Sigmoid colon (tissue), 7 donors: ENCODE measurements around the gene CPSF4. TPM values are rescaled to one million over a fixed set of nuclear protein-coding genes. Genes with fewer than 3 reads are reported as not detected.

ENCODE experiments used
- DNase-seq: peaks from one replicate; pipeline ENCODE4 v3.0.0-alpha.2; 2019
- H3K27ac ChIP-seq, 4 donors: fragments of 200-600 bp; sonication (generic); one replicate each; pipeline ENCODE4 v1.5.1; 2016 to 2019; ENCODE audit warnings: mild to moderate bottlenecking in 1 of 4
- H3K27me3 ChIP-seq, 3 donors: fragments of 200-600 bp; sonication (generic); one replicate each; pipeline ENCODE4 v1.5.1; 2019; ENCODE audit warnings: mild to moderate bottlenecking in 1 of 3
- H3K36me3 ChIP-seq, 4 donors: fragments of 200-600 bp; sonication (generic); one replicate each; pipeline ENCODE4 v1.5.1; 2016 to 2019
- H3K4me1 ChIP-seq, 4 donors: fragments of 200-600 bp; sonication (generic); one replicate each; pipeline ENCODE4 v1.5.1; 2017 to 2019
- H3K4me3 ChIP-seq, 4 donors: fragments of 200-600 bp; sonication (generic); one replicate each; pipeline ENCODE4 v1.5.1; 2017 to 2019; ENCODE audit warnings: mild to moderate bottlenecking in 2 of 4, moderate library complexity in 1 of 4
- H3K9me3 ChIP-seq, 4 donors: fragments of 200-600 bp in 3 of 4; sonication (generic) in 3 of 4; one replicate each; pipeline versions ENCODE4 v1.5.1 to v1.6.1; 2013 to 2019
- CTCF ChIP-seq, 4 experiments: fragments of 450-650 bp in 3 of 4; fragments of 200-600 bp in 1 of 4; IDR thresholded peaks; one replicate each; pipeline ENCODE4 v1.5.1; 2016 to 2019; ENCODE audit warnings: antibody characterized with exemption in 4 of 4, mild to moderate bottlenecking in 3 of 4, moderate library complexity in 2 of 4
- EP300 ChIP-seq, 4 donors: sonication (generic); formaldehyde crosslinking; IDR thresholded peaks; one replicate each; pipeline ENCODE4 v1.6.1; 2017; ENCODE audit warnings: antibody characterized with exemption in 4 of 4
- POLR2A ChIP-seq, 2 donors: fragments of 450-650 bp; IDR thresholded peaks; one replicate each; pipeline ENCODE4 v1.6.1; 2016; ENCODE audit warnings: antibody characterized with exemption in 2 of 2, mild to moderate bottlenecking in 2 of 2, moderate library complexity in 2 of 2
- POLR2AphosphoS5 ChIP-seq, 4 donors: sonication (generic); formaldehyde crosslinking; IDR thresholded peaks; one replicate each; pipeline ENCODE4 v1.6.1; 2017; ENCODE audit warnings: antibody characterized with exemption in 4 of 4
- WGBS, 2 donors: extraction: QIAGEN DNeasy Blood & Tissue Kit; methylation state at CpG; one replicate each; pipeline ENCODE4 v1.1.7; 2013; 5-methylcytosine and 5-hydroxymethylcytosine counted together
- intact Hi-C: fragments of 100-400 bp; cut with DNase I; formaldehyde crosslinking; loops from one replicate; pipeline ENCODE4 v1.15.1; 2023
- polyA plus RNA-seq, 3 donors: library from polyadenylated mRNA; stranded (reverse); fragments of 200-250 nt; gene quantifications; one replicate each; pipeline ENCODE4 v1.2.3, GENCODE V29; 2013
- total RNA-seq, 4 donors: library from RNA; depleted of rRNA; stranded (reverse); fragments of >200 nt; gene quantifications; one replicate each; pipeline ENCODE4 v1.1.0, GENCODE V29; 2016
- donor health status: healthy with polysubstance abuse.
- donor health status: Bipolar disorder and iron deficiency.
- donor health status: healthy.

CPSF4 gene
- total and polyA plus RNA-seq, 7 donors = 12.7 to 32.3 (median 28.0) TPM

- no peaks in the 10 kb centered on the region for H3K27me3 ChIP-seq
- DNase-seq = no peak
- peaks cover 32 to 68% (median 44%) of the 10 kb centered on the region in 4 donors for H3K36me3 ChIP-seq
- H3K27ac ChIP-seq = no peak overlapping the region
- 98 to 99% methylated on average over 6 of the region's 6 CpGs for WGBS, 2 donors
- TF ChIP-seq EP300 (IDR thresholded peaks at IDR 0.05) = no peak
- no peak for TF ChIP-seq POLR2AphosphoS5 (IDR thresholded peaks at IDR 0.05)
- no peak for TF ChIP-seq CTCF (IDR thresholded peaks at IDR 0.05)
- TF ChIP-seq POLR2A (IDR thresholded peaks at IDR 0.05) = no peak
- H3K4me3 ChIP-seq = no peak overlapping the region
- intact Hi-C loops = no loop called here
- H3K4me1 ChIP-seq = peaks cover 0 to 18% (median 16%) of the 10 kb centered on the region in 4 donors
- peaks cover 0 to 20% (median 17%) of the 10 kb centered on the region in 4 donors for H3K9me3 ChIP-seq
Observed at GRCh38 chr7:99493823-99494222, 55.1 kb downstream of the CPSF4 start.

- TF ChIP-seq CTCF (IDR thresholded peaks at IDR 0.05) = no peak
- TF ChIP-seq POLR2A (IDR thresholded peaks at IDR 0.05) = no peak
- no peak for TF ChIP-seq EP300 (IDR thresholded peaks at IDR 0.05)
- TF ChIP-seq POLR2AphosphoS5 (IDR thresholded peaks at IDR 0.05) = no peak
- no peak overlapping the region for H3K27ac ChIP-seq
- no peaks in the 10 kb centered on the region for H3K27me3 ChIP-seq
- peaks cover 0 to 34% (median 28%) of the 10 kb centered on the region in 4 donors for H3K4me1 ChIP-seq
- 75 to 82% methylated on average over 6 of the region's 6 CpGs for WGBS, 2 donors
- intact Hi-C loops = no loop called here
- H3K36me3 ChIP-seq = peaks cover 29 to 57% (median 37%) of the 10 kb centered on the region in 4 donors
- peak overlapping the region in 3 of 4 donors; percentile 83 to 88 (median 85) for H3K4me3 ChIP-seq
- H3K9me3 ChIP-seq = peaks cover 0 to 19% (median 16%) of the 10 kb centered on the region in 4 donors
- DNase-seq = peak; percentile 10
Observed at GRCh38 chr7:99497766-99498545, 59.2 kb downstream of the CPSF4 start.

GRCh38 chr7:99498546-99498944 is 59.8 kb downstream of the CPSF4 start:
- H3K27ac ChIP-seq = peak overlapping the region in 1 of 4 donors; percentile 97
- intact Hi-C loops = no loop called here
- 46 to 62% methylated on average over 11 of the region's 11 CpGs for WGBS, 2 donors
- H3K4me3 ChIP-seq = peak overlapping the region; percentile 83 to 88 (median 86)
- DNase-seq = peak; percentile 44
- peaks cover 0 to 13% (median 11%) of the 10 kb centered on the region in 4 donors for H3K9me3 ChIP-seq
- no peak for TF ChIP-seq EP300 (IDR thresholded peaks at IDR 0.05)
- TF ChIP-seq CTCF (IDR thresholded peaks at IDR 0.05) = no peak
- TF ChIP-seq POLR2A (IDR thresholded peaks at IDR 0.05) = no peak
- TF ChIP-seq POLR2AphosphoS5 (IDR thresholded peaks at IDR 0.05) = no peak
- peaks cover 0 to 34% (median 28%) of the 10 kb centered on the region in 4 donors for H3K4me1 ChIP-seq
- H3K36me3 ChIP-seq = peaks cover 24 to 51% (median 31%) of the 10 kb centered on the region in 4 donors
- no peaks in the 10 kb centered on the region for H3K27me3 ChIP-seq

- WGBS, 2 donors = 0% methylated on average over 14 of the region's 14 CpGs
- peak overlapping the region; percentile 96 to 98 (median 97) for H3K27ac ChIP-seq
- no peaks in the 10 kb centered on the region for H3K27me3 ChIP-seq
- TF ChIP-seq CTCF (IDR thresholded peaks at IDR 0.05) (no peak), POLR2A (IDR thresholded peaks at IDR 0.05) (no peak), POLR2AphosphoS5 (IDR thresholded peaks at IDR 0.05) (no peak), EP300 (IDR thresholded peaks at IDR 0.05) (no peak)
- no peak for DNase-seq
- H3K4me1 ChIP-seq = peaks cover 0 to 41% (median 31%) of the 10 kb centered on the region in 4 donors
- intact Hi-C loops = no loop called here
- peak overlapping the region; percentile 83 to 88 (median 86) for H3K4me3 ChIP-seq
- peaks cover 16 to 43% (median 23%) of the 10 kb centered on the region in 4 donors for H3K36me3 ChIP-seq
- H3K9me3 ChIP-seq = peaks cover 0 to 5% (median 3%) of the 10 kb centered on the region in 4 donors
Observed at GRCh38 chr7:99499371-99499720, 60.6 kb downstream of the CPSF4 start.
